Retinal pigment epithelial cell (primary cell): Measurements from ENCODE around the gene CRBN.

Source experiments
- DNase-seq: peaks from one replicate; pipeline ENCODE4 v3.0.0-alpha.2; 2010; ENCODE audit warnings: low read depth
- H3K4me3 ChIP-seq: 2 replicates; pipeline ENCODE4 v1.5.1; 2011; ENCODE audit warnings: mild to moderate bottlenecking, low read length, control low read depth, moderate library complexity
- CTCF ChIP-seq: conservative IDR thresholded peaks from 2 replicates; pipeline ENCODE4 v1.5.1; 2011; ENCODE audit warnings: low read depth, low read length, control low read depth, inconsistent platforms

CRBN gene

GRCh38 chr3:3189961-3190360, 10.5 kb upstream of the CRBN start:
- TF ChIP-seq CTCF: no peak
- no peak for DNase-seq
- no peak overlapping the region for H3K4me3 ChIP-seq

GRCh38 chr3:3189102-3189727, 9.7 kb upstream of the CRBN start:
- DNase-seq: no peak
- H3K4me3 ChIP-seq: no peak overlapping the region
- TF ChIP-seq CTCF: no peak

GRCh38 chr3:3184876-3185275, 5.4 kb upstream of the CRBN start:
- no peak for DNase-seq
- no peak for TF ChIP-seq CTCF
- no peak overlapping the region for H3K4me3 ChIP-seq

GRCh38 chr3:3180456-3180855, 965 bp upstream of the CRBN start:
- no peak for TF ChIP-seq CTCF

GRCh38 chr3:3178498-3179328, 778 bp downstream of the CRBN start:
- no peak for DNase-seq
- H3K4me3 ChIP-seq: peak overlapping the region; percentile 95
- no peak for TF ChIP-seq CTCF

More at GRCh38 chr3:3180456-3180855, 965 bp upstream of the CRBN start:
- no peak overlapping the region for H3K4me3 ChIP-seq
- no peak for DNase-seq

GRCh38 chr3:3177861-3178497, 1.5 kb downstream of the CRBN start:
- no peak for TF ChIP-seq CTCF
- peak overlapping the region; percentile 95 for H3K4me3 ChIP-seq
- DNase-seq: no peak
